HG02981 (cell line): Measurements from ENCODE around the gene HDAC4.

Experiments
- ATAC-seq: cut with Tn5 transposase; IDR thresholded peaks from one replicate; pipeline ENCODE4 v1.9.1; 2021; ENCODE audit warnings: mild to moderate bottlenecking, moderate library complexity; ENCODE audit not compliant: unreplicated experiment

HDAC4 gene

DNA sequence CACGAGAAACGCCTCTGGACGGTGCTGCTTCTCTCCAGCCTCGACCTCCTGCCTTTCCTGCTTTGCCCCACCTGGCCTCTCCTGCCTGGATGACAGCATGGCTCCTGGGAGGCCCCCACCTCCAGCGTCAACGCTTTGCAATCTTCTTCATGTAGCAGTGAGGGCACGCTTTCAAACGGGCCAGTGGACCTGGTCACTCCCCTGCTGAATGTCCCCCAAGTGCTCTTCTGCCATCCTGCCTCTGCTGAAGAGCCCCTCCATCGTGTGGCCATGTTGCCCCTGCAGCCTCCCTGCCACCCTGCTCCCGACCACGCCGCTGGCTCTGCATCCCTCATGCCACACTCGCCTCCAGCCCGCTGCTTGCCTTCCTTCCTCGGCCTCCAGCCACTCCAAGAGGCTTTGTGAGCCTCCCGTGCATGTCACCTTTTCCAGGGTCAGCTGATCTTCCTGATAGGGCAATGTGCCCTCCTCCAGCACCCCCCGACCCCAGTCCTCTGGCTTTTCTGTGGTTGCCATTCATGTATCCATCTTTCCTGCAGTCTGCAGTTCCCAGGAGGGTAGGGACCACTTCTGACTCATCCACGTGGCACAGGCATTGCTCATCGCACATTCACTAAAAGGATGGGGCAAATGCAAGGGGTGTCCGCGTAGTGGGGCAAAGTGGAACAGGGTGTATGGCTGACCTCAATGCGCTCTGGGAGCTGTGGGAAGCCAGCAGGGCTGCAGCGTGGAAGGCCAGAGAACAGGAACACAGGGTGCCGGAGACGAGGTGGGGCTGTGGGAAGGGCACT, 284.2 kb downstream of the HDAC4 start:
- ATAC-seq, result no peak

DNA sequence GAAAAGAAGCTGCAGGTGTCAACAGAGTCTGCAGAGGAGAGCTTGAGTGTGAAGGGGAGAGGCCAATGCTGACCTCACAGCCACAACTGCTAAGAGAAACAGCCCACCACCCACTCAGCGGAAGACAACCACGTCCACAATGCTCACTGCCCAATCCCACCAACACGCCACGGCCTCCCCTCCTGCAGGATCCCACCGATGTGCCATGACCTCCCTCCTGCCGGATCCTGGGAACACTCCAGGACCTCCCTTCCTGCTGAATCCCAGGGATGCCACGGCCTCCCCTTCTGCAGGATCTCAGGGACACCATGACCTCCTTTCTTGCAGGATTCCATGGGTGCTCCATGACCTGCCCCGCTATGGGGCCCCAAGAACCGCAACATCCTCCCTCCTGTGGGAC, 285.2 kb downstream of the HDAC4 start:
- no peak for ATAC-seq

DNA sequence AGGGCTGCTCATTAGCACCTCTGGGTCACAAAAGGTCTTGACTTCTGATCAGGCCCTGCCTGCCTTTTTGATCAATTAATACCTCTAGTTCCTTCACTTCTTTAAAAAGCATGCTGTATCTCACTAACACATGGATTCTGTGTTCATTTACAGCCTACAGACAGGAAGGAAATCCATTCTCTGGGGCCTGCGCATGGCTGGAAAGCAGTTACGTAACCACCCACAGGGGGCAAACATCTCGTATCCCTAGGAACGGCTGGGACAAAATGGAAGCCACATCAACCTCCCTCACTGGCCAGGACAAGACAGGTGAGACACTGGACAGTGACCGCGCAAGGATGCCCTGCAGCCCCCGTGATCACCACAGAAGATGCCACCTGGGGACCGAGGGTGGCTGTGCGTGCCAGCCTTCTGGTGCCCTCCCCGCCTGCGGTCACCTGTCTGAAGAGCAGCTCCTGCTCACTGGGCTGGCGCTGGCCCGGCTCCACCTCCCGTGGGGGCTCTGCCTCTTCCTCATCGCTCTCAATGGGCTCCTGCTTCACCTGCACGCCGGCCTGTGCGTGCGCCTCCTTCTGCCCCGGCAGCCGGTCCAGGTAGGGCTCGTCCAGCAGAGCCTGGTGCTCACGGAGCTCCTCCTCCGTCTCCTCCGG, 286.1 kb downstream of the HDAC4 start:
- ATAC-seq, result no peak

DNA sequence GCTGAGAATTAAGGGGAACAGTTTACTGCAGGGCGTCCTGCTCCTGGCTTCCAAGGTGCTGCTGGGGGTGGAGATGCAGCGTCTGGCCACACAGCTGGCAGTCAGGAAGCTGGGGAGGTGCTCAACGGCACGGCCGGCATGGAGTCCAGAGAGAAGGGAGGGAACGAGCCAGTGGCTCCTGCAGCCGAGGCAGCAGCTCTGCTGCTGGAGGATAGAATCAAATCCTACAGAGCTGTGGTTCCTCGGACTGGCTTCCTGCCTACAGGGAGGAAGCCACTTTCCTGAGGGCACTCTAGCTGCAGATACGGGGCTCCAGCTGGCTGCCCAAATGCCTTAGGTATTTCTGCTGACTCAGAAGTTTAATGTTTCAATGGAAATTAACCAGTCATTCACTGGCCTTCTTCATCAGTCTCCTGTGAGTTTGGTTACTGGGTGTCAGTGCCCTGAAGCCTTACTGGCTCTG, 286.7 kb downstream of the HDAC4 start:
- no peak for ATAC-seq

DNA sequence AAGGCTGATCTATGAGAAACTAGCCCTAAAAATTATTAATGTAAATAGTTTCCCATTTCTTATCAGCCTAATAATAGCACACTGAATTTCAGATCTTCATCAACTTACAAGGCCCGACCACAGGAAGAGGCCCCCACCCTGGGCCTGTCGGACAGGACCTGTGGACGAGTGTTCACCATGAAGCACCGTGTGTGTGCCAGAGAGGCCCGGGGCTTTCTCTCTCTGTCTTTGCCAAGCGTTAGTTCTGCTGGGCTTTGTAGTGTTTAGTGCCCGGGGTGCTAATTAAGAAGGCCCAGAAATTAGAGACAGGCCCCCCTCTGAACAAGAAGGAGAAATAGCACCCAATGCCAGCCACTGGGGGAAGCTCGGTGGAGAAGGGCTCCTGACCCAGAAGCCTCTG, 287.2 kb downstream of the HDAC4 start:
- ATAC-seq, result no peak

DNA sequence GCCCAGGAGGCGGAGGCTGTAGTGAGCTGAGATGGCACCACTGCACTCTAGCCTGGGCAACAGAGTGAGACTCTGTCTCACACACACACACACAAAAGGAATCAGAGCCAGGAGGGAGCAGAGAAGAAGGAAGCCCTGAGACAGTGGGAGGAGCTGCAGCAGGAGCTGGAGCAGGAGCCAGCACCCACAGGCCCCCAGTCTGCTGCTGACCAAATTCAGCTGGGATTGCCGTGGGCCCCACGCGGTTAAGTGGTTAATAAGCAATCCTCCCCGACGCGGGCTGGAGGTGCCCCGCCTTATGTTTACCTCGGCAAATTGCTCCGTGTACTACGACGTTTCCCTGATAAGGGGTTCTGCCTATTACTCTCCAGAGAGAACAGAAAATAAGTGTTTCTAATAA, 287.6 kb downstream of the HDAC4 start:
- ATAC-seq, result no peak

DNA sequence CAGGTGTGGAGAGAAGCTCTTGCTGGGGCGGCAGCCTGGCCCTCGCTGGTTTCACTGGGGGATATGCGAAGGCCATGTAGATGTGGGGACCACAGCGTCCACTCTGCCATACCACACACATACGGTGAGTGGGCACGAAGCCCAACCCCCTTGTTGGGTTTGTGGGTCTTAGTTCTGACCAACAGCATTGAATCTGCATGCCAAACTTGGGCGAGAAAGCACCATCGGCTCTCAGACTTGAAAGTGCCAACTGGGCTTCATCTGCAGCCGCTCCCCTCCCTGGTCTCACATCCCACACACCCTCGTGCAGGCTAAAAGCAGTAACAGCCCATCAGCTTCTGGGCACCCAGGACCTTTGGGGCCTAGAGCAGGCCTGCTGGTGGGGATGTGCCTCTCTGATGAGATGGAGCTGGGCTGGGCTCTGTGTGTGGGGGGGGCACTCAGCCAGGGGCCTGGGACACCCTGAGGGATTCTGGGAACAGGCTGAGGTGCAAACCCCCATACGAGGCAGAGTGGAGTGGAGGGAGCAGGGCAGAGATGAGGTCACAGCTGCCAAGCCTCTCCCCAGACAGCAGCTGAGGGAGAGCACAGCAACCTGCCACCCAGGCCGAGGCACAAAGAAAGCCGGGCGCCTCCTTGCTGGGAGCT, 288.6 kb downstream of the HDAC4 start:
- no peak for ATAC-seq

DNA sequence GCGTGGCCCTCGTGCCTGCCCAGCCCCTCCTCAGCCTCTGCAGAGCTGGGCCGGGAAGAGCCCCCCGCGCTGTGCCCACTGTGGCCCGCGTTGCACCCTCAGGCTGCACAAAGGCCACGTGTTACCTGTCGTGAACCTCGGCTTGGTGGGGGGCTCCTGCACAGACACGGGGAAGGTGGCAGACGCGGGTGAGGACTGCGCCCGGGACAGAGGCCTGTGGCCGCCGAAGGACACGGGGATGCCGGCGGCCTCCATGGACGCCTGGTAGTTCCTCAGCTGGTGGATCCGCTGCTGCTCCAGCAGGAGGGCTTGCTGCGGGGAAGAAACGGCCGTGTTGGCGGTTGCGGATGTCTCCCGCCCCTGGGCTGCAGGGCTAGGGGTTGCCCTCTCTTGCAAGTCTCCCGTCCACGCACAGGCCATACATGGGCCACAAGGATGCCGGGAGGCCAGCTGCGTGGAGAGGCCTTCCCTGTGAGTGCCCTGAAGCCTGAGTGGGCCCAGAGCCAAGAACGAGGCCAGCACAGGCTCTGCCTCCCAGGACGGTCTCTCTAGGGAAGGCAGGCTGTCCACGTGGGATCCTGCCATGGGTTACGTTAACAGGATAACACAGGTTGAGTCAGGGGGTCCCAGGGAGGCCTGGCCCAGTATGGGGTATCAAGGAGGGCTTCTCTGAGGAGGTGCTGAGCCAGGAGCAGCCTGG, 289.3 kb downstream of the HDAC4 start:
- ATAC-seq, result no peak

DNA sequence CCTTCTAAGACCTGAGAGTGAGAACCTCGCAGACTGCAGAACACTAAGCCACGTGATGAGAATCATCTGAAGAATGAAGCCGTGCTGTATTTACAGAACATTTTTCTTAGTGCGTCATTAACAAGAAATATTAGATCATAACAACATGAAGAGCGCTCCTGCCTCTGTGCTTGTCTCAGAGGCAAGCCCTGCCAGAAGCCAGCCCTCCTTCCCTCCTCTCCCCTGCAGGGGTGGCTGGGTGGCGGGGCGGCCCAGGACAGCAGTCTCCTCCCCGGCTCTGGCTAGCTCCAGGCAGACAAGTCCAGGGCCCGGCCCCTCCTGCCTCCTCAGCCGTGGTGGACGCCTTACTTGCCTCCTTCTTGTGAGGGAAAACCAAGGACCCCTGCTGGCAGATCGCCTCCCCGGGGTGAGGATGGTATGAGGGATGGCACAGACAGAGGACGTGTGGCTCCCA, 290.2 kb downstream of the HDAC4 start:
- ATAC-seq, result no peak

DNA sequence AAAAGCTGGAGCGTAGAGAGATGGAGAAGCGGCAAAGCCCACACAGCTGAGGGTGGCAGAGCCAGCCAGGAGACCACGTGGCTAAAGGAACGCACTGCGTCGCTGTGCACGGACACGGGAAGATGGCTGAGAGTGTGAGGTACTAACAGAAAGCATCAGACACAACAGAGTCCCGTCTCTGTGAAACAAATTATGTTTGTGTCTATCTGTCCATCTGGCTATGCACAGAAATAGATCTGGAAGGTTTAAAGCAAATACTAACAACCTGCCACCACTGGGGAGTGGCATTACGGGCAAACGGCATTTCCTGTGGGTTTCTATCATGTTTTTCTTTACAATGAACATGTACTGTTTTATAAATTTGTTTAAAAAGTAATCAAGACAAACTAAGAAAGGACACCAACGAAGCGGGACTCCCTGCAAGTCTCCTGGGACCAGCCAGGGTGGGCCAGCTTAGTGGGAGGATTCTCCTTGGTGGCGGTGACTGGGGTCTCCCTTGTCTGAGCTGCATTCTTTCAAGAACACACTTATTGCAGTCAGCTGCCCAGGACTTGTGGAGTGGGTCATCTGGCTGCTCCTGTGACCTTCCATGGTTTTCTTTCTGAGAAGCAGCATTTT, 290.8 kb downstream of the HDAC4 start:
- ATAC-seq, result no peak

DNA sequence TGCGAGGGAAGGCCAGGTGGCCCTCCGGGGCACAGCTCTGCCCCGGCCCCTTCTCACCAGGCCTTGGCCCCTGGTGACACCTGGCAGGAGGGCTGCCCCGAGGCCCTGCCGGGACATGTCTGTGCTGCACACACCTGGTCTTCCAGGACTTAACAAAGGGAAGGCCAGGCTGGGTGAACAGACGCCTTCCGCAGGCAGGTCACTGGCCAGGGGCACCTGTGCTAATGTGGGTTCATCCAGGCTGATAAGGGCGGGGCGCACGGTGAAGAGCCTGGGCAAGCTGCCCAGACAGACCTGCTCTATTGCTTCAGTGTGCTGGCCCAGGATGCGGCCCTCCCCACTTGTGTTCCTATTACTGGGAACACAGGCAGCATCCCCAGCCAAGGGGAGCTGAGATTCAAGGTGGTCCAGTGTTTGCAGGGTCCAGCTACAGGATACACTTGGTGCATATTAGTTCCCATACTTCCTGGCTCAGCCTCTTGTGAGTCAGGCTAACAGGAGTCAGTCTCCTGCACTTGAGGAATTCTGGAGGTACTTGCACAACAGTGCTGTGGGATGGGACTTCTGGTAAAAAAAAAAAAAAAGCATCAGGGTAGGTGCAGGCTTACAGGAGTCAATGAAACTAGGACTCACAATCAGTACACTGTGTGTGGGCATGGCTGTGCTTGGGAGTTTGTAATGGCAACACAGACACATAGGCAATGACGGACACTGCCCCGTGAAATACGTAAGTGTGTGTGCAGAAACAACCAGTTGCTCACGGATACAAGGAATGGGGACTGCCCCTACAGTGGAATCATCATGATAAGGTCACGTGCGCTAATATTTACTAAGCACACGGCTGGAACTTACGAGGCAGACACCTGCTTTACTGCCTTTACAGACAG, 291.5 kb downstream of the HDAC4 start:
- ATAC-seq, result no peak

DNA sequence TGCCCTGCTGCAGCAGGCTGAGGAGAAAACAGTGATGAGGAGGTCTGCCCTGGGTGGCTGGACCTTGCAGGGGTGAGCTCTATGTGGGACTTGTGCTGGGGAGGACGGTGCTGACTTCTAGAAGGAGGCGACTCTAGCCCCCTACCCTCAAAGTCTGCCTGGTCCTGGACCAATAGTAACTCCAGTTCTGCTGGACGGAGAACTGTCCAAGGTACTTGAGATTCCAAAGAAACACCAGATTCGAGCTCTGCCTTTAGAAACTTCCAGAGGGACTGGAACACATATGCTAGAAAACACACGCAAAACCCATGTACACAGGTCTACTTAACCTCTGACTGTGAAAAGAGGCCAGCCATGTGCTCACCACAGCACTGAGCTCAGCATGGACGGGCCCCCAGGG, 292.4 kb downstream of the HDAC4 start:
- ATAC-seq, result no peak

DNA sequence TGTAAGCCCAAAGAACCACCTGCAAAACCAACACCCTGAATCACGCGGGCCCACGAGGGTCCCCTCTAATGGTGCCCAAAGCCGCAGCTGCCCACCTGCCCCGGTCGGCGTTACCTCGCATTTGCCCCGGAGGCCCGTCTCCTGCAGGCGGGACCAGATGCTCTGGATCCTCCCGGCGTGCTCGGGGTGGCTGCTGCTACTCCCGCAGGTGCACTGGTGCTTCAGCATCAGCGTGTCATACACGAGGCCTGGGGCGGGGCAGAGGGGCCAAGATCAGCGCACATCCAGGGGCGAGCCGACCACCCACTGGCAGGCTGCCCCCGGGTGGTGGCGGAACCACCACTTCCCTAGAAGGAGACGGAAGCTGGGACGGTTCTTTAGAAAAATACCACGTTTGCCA, 292.9 kb downstream of the HDAC4 start:
- no peak for ATAC-seq

DNA sequence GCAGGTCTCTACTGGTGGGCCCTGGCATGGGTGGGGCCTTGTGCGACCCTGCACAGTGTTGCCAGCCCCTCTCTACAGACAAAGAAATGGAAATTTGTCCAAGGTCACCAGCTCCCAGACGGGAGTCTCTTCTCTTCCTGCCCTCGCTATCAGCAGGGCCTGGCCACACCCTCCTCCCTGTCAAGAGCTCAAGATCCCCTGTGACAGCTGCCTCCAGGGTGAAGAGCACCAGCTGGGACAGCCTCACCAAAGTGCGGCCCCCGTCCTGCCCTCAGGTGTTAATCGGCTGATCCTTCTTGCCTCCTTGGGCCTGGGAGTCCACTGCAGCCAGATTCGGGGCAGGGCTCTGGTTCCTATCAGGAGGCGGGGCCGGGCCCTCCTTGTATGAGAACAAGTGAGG, 293.9 kb downstream of the HDAC4 start:
- ATAC-seq, result no peak

DNA sequence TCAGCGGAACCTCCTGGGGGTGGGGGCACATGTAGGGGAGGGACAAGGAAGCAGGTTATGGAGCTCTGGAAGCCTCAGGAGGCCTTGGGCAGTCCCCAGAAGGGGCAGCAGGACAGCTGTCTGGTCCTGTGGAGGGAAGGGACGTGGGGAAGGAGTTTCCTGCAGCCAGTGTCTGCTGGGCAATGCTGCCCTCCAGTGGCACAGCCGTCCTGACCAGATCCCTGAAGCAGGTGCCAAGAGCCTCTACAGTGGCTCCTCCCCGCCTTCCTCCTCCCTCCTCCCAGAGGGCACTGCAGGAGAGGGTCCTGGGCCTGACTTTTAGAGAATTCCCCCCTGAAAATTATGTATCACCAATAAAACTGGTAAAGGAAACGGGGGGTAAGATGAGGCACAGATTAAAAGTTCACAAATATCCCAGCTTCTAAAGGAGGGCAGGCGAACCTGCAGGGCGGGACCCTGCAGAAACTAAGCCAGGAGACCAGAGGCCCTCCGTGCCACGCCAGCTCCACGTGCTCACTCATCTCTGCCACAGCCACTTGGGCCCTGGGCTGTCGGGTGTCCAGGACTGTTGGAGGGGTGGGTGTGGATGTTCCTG, 294.4 kb downstream of the HDAC4 start:
- no peak for ATAC-seq

DNA sequence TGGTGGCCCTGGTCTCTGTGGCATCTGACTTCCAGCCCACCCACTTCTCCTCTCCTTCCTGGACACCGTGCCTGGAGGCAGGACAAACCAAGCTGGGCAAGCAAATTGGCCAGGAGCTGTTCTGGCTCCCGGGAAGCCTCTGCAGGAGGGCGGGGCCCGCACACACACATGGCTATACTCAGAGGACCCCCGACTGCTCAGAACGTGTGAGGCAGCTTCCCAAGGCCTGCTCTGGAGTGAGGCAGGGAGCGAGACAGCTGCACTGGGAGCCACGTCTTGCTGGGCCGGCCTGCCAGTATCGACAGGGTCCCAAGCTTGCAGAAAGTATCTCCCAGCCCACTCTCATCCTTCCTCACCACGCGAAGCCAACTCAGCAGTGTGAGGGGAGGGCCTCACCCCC, 295.6 kb downstream of the HDAC4 start:
- ATAC-seq, result no peak

DNA sequence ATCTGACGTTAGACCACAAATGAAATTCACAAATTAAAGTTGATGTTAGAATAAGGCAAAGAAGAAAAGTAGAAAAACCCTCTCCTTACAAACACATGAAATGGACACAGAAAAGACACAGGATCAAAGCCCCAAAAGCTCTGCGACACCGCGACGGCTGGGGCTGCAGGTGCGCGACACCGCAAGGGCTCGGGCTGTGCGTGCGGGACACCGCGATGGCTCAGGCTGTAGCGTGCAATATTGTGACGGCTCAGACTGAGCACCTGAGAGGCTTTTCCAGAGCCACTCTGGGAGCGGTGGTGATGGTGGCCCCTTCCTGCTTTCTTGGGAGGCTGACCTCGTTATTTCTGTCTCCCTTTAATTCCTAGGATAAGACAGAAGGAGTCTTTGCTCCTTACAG, 296.0 kb downstream of the HDAC4 start:
- ATAC-seq, result no peak

DNA sequence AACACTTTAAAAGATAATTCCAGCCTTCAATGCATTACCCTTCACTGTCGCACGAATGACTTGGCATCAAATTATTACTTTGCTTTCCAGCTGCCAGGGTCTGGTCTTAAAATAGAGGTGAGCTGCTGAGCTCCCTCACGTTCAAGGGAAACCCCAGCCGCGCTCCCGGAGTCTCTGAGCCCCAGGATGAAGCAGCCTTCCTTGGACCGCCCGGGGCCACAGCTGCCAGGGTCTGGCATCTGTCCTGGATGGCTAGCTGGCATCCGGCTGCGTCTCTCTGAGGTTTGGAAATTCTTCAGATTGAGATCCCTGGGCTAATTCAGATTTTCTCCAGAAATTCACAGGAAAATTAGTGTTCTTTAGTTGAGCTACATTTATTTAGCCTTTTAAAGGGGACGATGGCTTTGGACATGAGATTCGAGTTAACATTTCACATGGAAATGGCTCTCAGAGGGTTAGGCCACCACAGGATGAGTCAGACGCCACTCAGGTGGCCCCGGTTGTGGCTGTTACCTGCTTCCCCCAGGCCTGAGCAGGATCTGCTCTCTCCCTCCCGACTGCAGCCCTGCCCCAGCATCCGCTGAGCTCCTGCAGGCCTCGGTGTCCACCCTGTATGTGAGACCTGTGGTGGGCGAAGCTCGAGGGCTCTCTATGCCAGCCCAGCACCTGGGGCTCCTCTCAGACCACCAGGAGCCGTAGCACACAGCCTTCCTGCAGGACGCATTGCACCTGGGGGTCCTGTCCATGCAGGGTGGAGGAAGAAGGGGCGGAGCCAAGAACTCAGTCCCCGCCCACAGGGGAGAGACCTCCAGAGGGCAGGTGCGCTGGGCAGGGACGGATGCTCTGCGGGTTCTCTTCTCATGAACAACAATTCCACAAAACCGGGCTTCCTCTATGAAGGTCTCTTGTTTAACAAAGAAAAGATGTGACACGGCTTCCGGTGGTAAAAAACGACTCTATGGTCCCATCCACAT, 297.4 kb downstream of the HDAC4 start:
- ATAC-seq, result no peak
